ENCODE data around the gene EPS15.

DNA sequence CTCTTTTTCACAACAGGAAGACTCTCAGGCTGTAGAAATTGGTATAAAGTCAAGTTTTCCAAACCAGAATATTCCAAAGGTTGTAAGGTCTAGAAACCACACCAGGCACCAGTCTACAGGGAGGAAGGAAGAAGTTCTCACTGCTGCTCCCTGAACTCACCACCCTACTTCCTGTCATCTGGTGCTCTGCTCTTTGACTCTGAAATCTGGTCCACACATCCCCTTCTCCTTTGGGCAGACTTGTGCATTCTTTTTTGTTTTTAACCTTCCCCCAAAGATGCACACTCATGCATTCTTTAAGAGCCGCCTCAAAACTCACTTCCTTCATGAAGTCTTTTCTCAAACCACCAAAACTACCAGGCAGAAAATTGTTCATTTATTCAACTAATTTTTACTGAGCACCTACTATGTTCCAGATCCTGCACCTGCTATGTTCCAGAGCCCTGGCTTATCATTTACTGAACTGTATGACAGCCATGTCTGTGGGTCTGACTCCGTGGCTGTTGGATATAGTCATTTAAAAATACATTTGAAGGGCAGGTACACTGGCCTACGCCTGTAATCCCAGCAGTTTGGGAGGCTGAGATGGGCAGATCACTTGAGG is 30.1 kb upstream of the EPS15 start:
- TF ChIP-seq CTCF (IDR thresholded peaks at IDR 0.05) (no peak), EP300 (IDR thresholded peaks at IDR 0.05) (no peak), POLR2A (IDR thresholded peaks at IDR 0.05) (no peak)

Measured in ovary (tissue), 3 donors.